Activated CD8-positive, alpha-beta memory T cell treated with anti-CD3 and anti-CD28 coated beads, Interleukin-2, amount 10 ng/mL, durations not matched to agents 7 days and 5 days (primary cell): Measurements from ENCODE around the gene RAB23. TPM values are rescaled to one million over a fixed set of nuclear protein-coding genes. Genes with fewer than 3 reads are reported as not detected.

Experiments used
- ATAC-seq: fragments of 150-1000 bp; cut with Tn5 transposase; one replicate; pipeline ENCODE4 v1.10.0; 2021; ENCODE audit warnings: moderate library complexity
- CTCF ChIA-PET: fragments of 350-600 bp; sonication (Branson Sonifier 250); formaldehyde crosslinking; loops from one replicate; lab custom pipeline; 2021; ENCODE audit warnings: antibody characterized with exemption; lab: Charles Lee
- DNase-seq: peaks from one replicate; pipeline ENCODE4 v3.0.0-alpha.2; 2020
- H3K27ac Mint-ChIP-seq: one replicate; pipeline ENCODE4 v1.8.0; 2021; ENCODE audit warnings: mild to moderate bottlenecking, mixed read lengths
- H3K27me3 Mint-ChIP-seq: one replicate; pipeline ENCODE4 v1.8.0; 2021; ENCODE audit warnings: mixed read lengths
- H3K36me3 Mint-ChIP-seq: one replicate; pipeline ENCODE4 v1.8.0; 2021; ENCODE audit warnings: mild to moderate bottlenecking, mixed read lengths
- H3K4me1 Mint-ChIP-seq: one replicate; pipeline ENCODE4 v1.8.0; 2021; ENCODE audit warnings: mixed read lengths
- H3K4me3 Mint-ChIP-seq: one replicate; pipeline ENCODE4 v1.8.0; 2021; ENCODE audit warnings: mild to moderate bottlenecking, moderate library complexity, mixed read lengths
- H3K9me3 Mint-ChIP-seq: one replicate; pipeline ENCODE4 v1.8.0; 2022; ENCODE audit warnings: low read depth, mixed read lengths
- total RNA-seq, 2 experiments: library from RNA; stranded (reverse); gene quantifications; one replicate each; pipeline ENCODE4 v1.2.3, GENCODE V29; 2021

The RAB23 gene
- total RNA-seq, 2 experiments from 2014 or later: 3.3 to 3.9 TPM

- Mint-ChIP-seq H3K36me3 (peaks cover 57% of the 10 kb centered on the region), H3K9me3 (peaks cover 6% of the 10 kb centered on the region), H3K27ac (no peak overlapping the region), H3K4me3 (no peak overlapping the region), H3K4me1 (no peaks in the 10 kb centered on the region), H3K27me3 (no peaks in the 10 kb centered on the region)
- no peak for ATAC-seq
- no peak for DNase-seq
- CTCF ChIA-PET: no interaction called here
Observed at GRCh38 chr6:57163956-57164355, 58.2 kb downstream of the RAB23 start.

DNA sequence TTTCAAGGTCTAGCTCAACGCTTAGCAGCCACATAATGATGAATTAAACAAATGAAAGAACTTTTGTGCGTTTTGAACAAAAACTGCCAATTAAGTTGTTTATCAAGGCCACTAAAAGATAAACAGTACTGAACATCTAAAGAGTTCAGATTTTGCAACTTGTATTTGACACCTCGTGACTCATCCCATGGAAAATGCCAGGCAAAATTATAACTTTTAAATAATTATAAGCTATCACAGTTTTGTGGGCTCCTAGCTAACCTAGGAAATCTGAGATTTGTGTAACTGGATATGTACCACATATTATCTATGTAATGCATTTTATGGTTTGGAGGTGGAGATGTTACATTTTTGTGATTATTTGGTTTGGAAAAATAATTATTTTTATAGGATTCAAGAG is 59.6 kb downstream of the RAB23 start:
- DNase-seq (no peak), ATAC-seq (no peak)
- H3K9me3 Mint-ChIP-seq: peaks cover 6% of the 10 kb centered on the region
- no peak overlapping the region for H3K4me3 Mint-ChIP-seq
- H3K27ac Mint-ChIP-seq: no peak overlapping the region
- peaks cover 8% of the 10 kb centered on the region for H3K4me1 Mint-ChIP-seq
- H3K27me3 Mint-ChIP-seq: no peaks in the 10 kb centered on the region
- peaks cover 62% of the 10 kb centered on the region for H3K36me3 Mint-ChIP-seq
- CTCF ChIA-PET: no interaction called here

DNA sequence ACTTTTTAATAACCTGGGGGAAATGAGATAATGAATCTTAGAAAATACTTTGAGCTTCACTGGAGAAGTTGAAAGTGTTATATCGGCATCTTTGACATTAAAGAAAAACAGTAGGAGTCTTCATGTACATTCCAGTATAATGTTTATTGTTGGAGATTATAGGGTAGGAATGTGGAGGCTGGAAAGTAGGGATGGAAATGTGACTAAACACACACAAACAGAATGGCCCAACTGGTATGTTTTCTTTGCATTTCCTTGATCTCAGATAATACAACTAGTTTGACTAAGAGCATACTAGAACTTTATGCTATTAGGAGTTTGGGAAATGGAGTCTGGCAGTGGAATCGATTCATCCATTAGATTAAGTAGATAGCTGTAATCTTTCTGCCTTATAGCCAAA is 60.1 kb downstream of the RAB23 start:
- H3K9me3 Mint-ChIP-seq: peaks cover 6% of the 10 kb centered on the region
- no peak overlapping the region for H3K27ac Mint-ChIP-seq
- H3K4me1 Mint-ChIP-seq: peaks cover 8% of the 10 kb centered on the region
- H3K27me3 Mint-ChIP-seq: no peaks in the 10 kb centered on the region
- ATAC-seq: no peak
- CTCF ChIA-PET: no interaction called here
- H3K36me3 Mint-ChIP-seq: peaks cover 57% of the 10 kb centered on the region
- no peak overlapping the region for H3K4me3 Mint-ChIP-seq
- DNase-seq: no peak

GRCh38 chr6:57159127-57159526 is 63.0 kb downstream of the RAB23 start:
- H3K4me3 Mint-ChIP-seq: no peak overlapping the region
- CTCF ChIA-PET: no interaction called here
- peaks cover 42% of the 10 kb centered on the region for H3K36me3 Mint-ChIP-seq
- DNase-seq (no peak), ATAC-seq (no peak)
- no peaks in the 10 kb centered on the region for H3K27me3 Mint-ChIP-seq
- peaks cover 8% of the 10 kb centered on the region for H3K4me1 Mint-ChIP-seq
- no peak overlapping the region for H3K27ac Mint-ChIP-seq
- no peaks in the 10 kb centered on the region for H3K9me3 Mint-ChIP-seq

DNA sequence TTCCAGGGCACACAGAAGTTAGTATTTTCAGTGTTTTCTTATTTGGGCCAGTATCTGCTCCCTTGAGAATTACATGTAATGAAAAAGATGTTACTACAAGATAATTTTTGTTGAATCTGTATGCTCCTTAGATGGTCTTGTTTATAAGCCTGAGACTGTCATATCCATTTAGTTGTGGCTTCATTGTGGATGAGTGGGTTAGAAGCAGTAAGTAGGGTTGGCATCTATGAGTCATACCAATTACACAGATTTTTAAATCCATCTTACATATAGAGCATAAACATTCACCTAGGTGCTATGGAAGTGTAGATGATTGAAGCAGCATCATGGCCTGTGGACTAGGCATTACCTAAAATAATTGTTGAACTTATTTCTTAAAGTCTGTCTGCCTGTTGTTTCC is 63.4 kb downstream of the RAB23 start:
- H3K36me3 Mint-ChIP-seq: peaks cover 42% of the 10 kb centered on the region
- ATAC-seq: peak; percentile 47
- H3K4me1 Mint-ChIP-seq: peaks cover 8% of the 10 kb centered on the region
- CTCF ChIA-PET: no interaction called here
- no peak for DNase-seq
- H3K27me3 Mint-ChIP-seq: no peaks in the 10 kb centered on the region
- no peak overlapping the region for H3K4me3 Mint-ChIP-seq
- H3K9me3 Mint-ChIP-seq: no peaks in the 10 kb centered on the region
- H3K27ac Mint-ChIP-seq: no peak overlapping the region

GRCh38 chr6:57147955-57148858 is 73.9 kb downstream of the RAB23 start:
- Mint-ChIP-seq H3K9me3 (no peaks in the 10 kb centered on the region), H3K27me3 (no peaks in the 10 kb centered on the region), H3K4me3 (peak overlapping the region; percentile 39), H3K36me3 (peaks cover 66% of the 10 kb centered on the region), H3K27ac (peak overlapping the region; percentile 74), H3K4me1 (peaks cover 22% of the 10 kb centered on the region)
- ATAC-seq (peak; percentile 82), DNase-seq (peak; percentile 42)
- CTCF ChIA-PET: no interaction called here

GRCh38 chr6:57147401-57147800 is 74.7 kb downstream of the RAB23 start:
- peak overlapping the region; percentile 20 for H3K27ac Mint-ChIP-seq
- CTCF ChIA-PET: no interaction called here

DNA sequence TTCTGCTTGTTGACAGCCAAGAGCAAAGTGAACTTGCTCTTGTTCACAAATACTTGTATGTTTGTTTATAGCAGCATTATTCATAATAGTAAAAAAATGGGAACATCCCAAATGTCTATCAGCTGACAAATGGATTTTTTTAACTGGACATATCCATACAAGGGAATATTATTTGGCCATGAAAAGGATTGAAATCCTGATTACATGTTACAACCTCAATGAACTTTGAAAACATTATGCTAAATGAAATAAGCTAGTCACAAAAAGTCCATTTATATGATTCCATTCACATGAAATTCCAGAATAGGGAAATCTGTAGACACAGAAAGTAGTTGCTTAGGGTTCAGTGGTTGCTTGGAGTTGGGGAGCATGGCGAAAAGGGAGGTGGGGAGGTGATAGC is 78.4 kb downstream of the RAB23 start:
- CTCF ChIA-PET: no interaction called here
- no peak overlapping the region for H3K27ac Mint-ChIP-seq
- no peaks in the 10 kb centered on the region for H3K9me3 Mint-ChIP-seq
- peaks cover 55% of the 10 kb centered on the region for H3K36me3 Mint-ChIP-seq
- peaks cover 18% of the 10 kb centered on the region for H3K4me1 Mint-ChIP-seq
- DNase-seq (no peak), ATAC-seq (no peak)
- no peaks in the 10 kb centered on the region for H3K27me3 Mint-ChIP-seq
- no peak overlapping the region for H3K4me3 Mint-ChIP-seq

More at GRCh38 chr6:57147401-57147800, 74.7 kb downstream of the RAB23 start:
- DNase-seq: no peak
- H3K4me1 Mint-ChIP-seq: peaks cover 22% of the 10 kb centered on the region
- no peak for ATAC-seq
- H3K9me3 Mint-ChIP-seq: no peaks in the 10 kb centered on the region
- H3K4me3 Mint-ChIP-seq: peak overlapping the region; percentile 39
- no peaks in the 10 kb centered on the region for H3K27me3 Mint-ChIP-seq
- H3K36me3 Mint-ChIP-seq: peaks cover 68% of the 10 kb centered on the region

DNA sequence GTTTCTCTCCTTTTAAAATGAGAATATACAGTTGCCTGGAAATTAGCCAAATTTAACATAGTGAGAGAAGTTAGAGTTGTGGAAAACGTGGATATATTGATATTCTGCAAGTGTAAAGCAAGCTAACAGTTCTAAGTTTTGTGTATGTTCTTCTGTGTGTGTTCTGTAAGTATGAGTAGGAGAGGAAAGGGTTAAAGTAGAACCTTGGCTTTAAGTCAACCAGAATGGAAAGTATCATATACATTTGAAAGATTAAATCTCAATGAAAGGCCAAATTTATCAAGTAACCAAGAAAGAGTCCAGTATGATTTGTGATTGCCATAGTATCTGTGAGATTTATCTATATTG is 80.0 kb downstream of the RAB23 start:
- H3K27me3 Mint-ChIP-seq: no peaks in the 10 kb centered on the region
- no peak overlapping the region for H3K4me3 Mint-ChIP-seq
- peaks cover 12% of the 10 kb centered on the region for H3K4me1 Mint-ChIP-seq
- ATAC-seq (no peak), DNase-seq (no peak)
- peaks cover 49% of the 10 kb centered on the region for H3K36me3 Mint-ChIP-seq
- CTCF ChIA-PET: no interaction called here
- H3K27ac Mint-ChIP-seq: no peak overlapping the region
- H3K9me3 Mint-ChIP-seq: no peaks in the 10 kb centered on the region

DNA sequence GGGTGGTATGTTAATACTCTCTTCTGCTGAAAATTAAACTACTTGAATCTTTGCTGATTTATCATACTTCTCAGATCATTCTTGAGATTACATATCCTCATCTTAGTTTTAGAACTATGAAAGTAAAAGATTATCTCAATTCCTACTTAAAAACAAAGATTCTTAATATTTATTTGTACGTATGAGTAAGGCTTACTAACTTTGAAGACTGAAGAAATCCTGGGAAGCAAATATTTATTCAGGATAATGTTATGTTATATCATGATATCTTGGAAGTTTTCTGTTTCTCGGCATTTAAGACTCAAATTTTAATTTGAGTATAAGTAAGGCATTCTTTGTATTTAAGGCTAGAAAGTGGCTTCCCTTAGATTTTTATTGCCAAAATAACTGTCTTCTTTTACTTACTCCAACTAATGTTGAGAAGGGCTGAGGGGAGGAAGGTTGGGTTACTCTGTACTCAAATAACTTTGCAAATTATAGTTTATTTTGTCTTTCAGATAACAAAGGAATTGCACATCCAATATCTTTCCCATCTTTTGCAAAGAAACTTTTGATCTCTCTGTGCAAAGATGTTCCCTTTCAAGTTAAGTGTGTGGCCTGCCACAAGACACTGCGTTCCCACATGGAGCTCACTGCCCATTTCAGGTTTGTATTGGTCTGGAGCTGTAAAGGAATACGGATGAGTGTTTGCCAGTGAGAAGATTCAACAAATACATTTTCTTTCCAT is 80.5 kb downstream of the RAB23 start:
- no peak overlapping the region for H3K27ac Mint-ChIP-seq
- H3K9me3 Mint-ChIP-seq: no peaks in the 10 kb centered on the region
- CTCF ChIA-PET: no interaction called here
- ATAC-seq: no peak
- no peaks in the 10 kb centered on the region for H3K27me3 Mint-ChIP-seq
- peaks cover 53% of the 10 kb centered on the region for H3K36me3 Mint-ChIP-seq
- peaks cover 15% of the 10 kb centered on the region for H3K4me1 Mint-ChIP-seq
- H3K4me3 Mint-ChIP-seq: no peak overlapping the region
- no peak for DNase-seq

DNA sequence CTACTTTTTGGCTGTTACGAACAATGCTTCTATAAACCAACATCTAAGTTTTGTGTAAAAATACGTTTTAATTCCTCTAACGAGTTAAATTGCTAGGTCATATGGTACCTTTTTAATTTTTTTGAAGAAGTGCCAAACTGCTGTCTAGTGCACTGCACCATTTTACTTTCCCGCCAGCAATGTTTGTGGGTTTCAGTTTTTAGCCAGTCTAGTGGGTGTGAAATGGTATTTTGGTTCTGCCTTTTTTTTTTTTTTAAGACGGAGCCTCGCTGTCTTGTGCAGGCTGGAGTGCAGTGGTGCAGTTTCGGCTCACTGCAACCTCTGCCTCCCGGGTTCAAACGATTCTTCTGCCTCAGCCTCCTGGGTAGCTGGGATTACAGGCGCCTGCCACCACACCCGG is 84.1 kb downstream of the RAB23 start:
- Mint-ChIP-seq H3K27me3 (no peaks in the 10 kb centered on the region), H3K9me3 (no peaks in the 10 kb centered on the region), H3K36me3 (peaks cover 50% of the 10 kb centered on the region), H3K4me1 (peaks cover 19% of the 10 kb centered on the region), H3K27ac (no peak overlapping the region), H3K4me3 (no peak overlapping the region)
- CTCF ChIA-PET: no interaction called here
- no peak for ATAC-seq
- no peak for DNase-seq

- Mint-ChIP-seq H3K36me3 (peaks cover 47% of the 10 kb centered on the region), H3K27me3 (no peaks in the 10 kb centered on the region), H3K27ac (peak overlapping the region; percentile 58), H3K4me1 (peaks cover 19% of the 10 kb centered on the region), H3K9me3 (no peaks in the 10 kb centered on the region), H3K4me3 (no peak overlapping the region)
- no peak for DNase-seq
- CTCF ChIA-PET: no interaction called here
- peak; percentile 77 for ATAC-seq
Observed at GRCh38 chr6:57137350-57137749, 84.8 kb downstream of the RAB23 start.
